GM12878 (cell line): Measurements from ENCODE around the gene DCBLD2.

Source experiments
- HCFC1 ChIP-seq: fragments of 150-350 bp; IDR thresholded peaks from 2 replicates; pipeline ENCODE4 v1.6.1; 2014; ENCODE audit warnings: low read length
- POLR2AphosphoS5 ChIP-seq: IDR thresholded peaks from 2 replicates; pipeline ENCODE4 v1.6.1; 2011; ENCODE audit warnings: mild to moderate bottlenecking, low read length, inconsistent platforms
- TF ChIP-seq, protein P1 (sequence below): IDR thresholded peaks from 2 replicates; pipeline ENCODE4 v1.6.1; 2012; ENCODE audit warnings: mild to moderate bottlenecking, low read depth, low read length
- TF ChIP-seq, protein P2 (sequence below), 3 experiments: IDR thresholded peaks in 2 of 3; conservative IDR thresholded peaks in 1 of 3; 2 replicates each; pipeline ENCODE4 v1.5.1; 2011; ENCODE audit warnings: low read depth in 3 of 3, low read length in 3 of 3, mild to moderate bottlenecking in 3 of 3, control low read depth in 2 of 3, moderate library complexity in 2 of 3, inconsistent platforms in 1 of 3, mixed read lengths in 1 of 3; ENCODE audit not compliant: control insufficient read depth in 2 of 3, insufficient read depth in 1 of 3; ENCODE audit errors: extremely low read depth in 1 of 3
- TF ChIP-seq, protein P3 (sequence below): fragments of 450-650 bp; IDR thresholded peaks from 2 replicates; pipeline ENCODE4 v1.6.1; 2017; ENCODE audit warnings: antibody characterized with exemption, mild to moderate bottlenecking, moderate library complexity

DNA sequence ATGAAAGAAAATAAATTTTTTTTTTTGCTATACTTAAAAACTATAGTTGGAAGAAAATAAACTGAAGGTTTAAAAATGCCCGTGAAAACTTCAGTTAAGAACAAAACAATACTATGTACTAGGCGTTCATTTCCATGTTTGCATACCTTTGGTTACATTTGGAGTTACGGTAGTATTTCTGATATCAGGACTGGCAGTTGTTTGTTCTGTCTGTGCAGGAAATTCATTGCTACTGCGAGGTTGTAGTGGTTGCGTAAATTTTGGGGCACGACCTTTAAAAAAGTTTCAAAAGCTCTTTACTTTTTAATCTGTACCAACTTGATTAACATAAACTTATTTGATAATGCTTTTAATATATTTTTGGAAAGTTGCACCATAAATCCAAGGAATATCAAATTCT lies 90.4 kb downstream of the DCBLD2 start:
- TF ChIP-seq POLR2AphosphoS5: no peak
- TF ChIP-seq, protein P1, sequence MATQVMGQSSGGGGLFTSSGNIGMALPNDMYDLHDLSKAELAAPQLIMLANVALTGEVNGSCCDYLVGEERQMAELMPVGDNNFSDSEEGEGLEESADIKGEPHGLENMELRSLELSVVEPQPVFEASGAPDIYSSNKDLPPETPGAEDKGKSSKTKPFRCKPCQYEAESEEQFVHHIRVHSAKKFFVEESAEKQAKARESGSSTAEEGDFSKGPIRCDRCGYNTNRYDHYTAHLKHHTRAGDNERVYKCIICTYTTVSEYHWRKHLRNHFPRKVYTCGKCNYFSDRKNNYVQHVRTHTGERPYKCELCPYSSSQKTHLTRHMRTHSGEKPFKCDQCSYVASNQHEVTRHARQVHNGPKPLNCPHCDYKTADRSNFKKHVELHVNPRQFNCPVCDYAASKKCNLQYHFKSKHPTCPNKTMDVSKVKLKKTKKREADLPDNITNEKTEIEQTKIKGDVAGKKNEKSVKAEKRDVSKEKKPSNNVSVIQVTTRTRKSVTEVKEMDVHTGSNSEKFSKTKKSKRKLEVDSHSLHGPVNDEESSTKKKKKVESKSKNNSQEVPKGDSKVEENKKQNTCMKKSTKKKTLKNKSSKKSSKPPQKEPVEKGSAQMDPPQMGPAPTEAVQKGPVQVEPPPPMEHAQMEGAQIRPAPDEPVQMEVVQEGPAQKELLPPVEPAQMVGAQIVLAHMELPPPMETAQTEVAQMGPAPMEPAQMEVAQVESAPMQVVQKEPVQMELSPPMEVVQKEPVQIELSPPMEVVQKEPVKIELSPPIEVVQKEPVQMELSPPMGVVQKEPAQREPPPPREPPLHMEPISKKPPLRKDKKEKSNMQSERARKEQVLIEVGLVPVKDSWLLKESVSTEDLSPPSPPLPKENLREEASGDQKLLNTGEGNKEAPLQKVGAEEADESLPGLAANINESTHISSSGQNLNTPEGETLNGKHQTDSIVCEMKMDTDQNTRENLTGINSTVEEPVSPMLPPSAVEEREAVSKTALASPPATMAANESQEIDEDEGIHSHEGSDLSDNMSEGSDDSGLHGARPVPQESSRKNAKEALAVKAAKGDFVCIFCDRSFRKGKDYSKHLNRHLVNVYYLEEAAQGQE: no peak
- TF ChIP-seq, protein P2, sequence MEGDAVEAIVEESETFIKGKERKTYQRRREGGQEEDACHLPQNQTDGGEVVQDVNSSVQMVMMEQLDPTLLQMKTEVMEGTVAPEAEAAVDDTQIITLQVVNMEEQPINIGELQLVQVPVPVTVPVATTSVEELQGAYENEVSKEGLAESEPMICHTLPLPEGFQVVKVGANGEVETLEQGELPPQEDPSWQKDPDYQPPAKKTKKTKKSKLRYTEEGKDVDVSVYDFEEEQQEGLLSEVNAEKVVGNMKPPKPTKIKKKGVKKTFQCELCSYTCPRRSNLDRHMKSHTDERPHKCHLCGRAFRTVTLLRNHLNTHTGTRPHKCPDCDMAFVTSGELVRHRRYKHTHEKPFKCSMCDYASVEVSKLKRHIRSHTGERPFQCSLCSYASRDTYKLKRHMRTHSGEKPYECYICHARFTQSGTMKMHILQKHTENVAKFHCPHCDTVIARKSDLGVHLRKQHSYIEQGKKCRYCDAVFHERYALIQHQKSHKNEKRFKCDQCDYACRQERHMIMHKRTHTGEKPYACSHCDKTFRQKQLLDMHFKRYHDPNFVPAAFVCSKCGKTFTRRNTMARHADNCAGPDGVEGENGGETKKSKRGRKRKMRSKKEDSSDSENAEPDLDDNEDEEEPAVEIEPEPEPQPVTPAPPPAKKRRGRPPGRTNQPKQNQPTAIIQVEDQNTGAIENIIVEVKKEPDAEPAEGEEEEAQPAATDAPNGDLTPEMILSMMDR (IDR thresholded peaks at IDR 0.05 in 2 of 3, conservative IDR thresholded peaks at IDR 0.05 in 1 of 3; ENCODE audit: control insufficient read depth in 2 of 3, extremely low read depth in 1 of 3, insufficient read depth in 1 of 3, low read depth in 3 of 3, low read length in 3 of 3): no peak
- TF ChIP-seq, protein P3, sequence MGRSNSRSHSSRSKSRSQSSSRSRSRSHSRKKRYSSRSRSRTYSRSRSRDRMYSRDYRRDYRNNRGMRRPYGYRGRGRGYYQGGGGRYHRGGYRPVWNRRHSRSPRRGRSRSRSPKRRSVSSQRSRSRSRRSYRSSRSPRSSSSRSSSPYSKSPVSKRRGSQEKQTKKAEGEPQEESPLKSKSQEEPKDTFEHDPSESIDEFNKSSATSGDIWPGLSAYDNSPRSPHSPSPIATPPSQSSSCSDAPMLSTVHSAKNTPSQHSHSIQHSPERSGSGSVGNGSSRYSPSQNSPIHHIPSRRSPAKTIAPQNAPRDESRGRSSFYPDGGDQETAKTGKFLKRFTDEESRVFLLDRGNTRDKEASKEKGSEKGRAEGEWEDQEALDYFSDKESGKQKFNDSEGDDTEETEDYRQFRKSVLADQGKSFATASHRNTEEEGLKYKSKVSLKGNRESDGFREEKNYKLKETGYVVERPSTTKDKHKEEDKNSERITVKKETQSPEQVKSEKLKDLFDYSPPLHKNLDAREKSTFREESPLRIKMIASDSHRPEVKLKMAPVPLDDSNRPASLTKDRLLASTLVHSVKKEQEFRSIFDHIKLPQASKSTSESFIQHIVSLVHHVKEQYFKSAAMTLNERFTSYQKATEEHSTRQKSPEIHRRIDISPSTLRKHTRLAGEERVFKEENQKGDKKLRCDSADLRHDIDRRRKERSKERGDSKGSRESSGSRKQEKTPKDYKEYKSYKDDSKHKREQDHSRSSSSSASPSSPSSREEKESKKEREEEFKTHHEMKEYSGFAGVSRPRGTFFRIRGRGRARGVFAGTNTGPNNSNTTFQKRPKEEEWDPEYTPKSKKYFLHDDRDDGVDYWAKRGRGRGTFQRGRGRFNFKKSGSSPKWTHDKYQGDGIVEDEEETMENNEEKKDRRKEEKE: no peak
- TF ChIP-seq HCFC1: no peak
